Activated CD4-positive, alpha-beta T cell treated with anti-CD3 and anti-CD28 coated beads, Interleukin-2, Interleukin-4, amounts not matched to agents 100 ng/mL and 50 ng/mL, durations not matched to agents 16 hours and 8 hours (primary cell): ENCODE results near the gene GPC4.
"Not testable (repeated sequence)": the region's sequence is repeated elsewhere in the genome, so short reads cannot be mapped to it uniquely, and the experiment has no call there.

Source experiments
- DNase-seq: peaks from one replicate; pipeline ENCODE4 v3.0.0-alpha.2; 2020; ENCODE audit warnings: low spot score

GPC4 gene

GRCh38 chrX:133365871-133366611 is 49.2 kb downstream of the GPC4 start:
- no peak for DNase-seq

- no peak for DNase-seq
Measured at GRCh38 chrX:133364865-133365264, 50.4 kb downstream of the GPC4 start.

DNA sequence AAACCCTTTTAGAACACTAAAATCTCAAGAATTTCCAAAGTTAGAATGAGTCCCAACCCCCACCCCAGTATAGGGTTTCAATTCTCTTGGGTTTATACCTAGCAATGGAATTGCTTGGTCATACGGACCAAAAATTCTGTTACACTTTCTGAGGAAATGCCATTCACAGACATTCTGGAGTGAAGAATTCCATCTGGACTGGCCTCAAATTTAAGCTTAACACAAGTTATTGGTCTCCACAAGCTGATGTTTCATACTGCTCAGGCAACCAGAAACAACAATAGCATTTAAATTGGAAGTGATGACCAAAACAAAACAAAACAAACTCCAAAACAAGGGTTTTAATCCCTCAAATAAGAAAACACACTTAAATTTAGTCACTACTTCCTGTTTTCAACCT is 51.1 kb downstream of the GPC4 start:
- DNase-seq: no peak

DNA sequence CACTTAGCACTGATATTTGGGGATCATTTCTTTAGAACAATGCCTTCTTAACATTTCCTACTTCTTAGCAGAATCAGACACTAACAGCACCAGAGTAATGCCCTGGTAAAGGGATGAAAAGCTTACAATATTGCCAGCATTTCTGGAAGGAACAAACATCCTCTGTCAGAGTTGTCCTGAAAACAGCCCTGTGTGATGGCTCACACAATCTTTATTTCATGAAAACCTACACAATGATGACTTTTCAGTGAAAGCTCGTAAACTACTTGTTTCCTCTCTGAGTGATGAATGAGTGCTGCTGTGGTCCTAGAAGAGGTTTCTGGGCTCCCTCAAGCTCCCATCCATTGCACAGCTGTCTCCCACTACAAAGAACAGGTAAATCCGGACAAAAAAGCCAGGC is 52.8 kb downstream of the GPC4 start:
- no peak for DNase-seq

GRCh38 chrX:133359466-133359865 is 55.8 kb downstream of the GPC4 start:
- no peak for DNase-seq

DNA sequence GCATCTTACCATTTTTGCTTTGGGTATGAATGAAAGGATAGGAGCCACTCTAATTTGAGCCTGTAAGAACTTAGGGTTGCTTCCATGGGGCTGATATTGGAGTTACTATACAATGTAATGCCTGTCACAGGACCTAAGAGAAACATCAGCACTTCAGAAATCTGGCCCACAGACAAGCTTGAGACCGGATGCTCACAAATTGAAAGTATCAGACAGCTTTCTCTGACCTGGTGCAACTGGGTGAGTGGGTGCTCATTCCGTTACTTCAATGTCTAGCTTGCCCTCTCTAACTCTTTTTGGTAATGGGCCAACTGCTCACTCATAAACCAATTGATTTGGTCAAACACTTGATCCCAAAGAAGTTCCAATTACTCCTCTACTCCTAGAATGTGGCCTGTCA is 62.1 kb downstream of the GPC4 start:
- DNase-seq: no peak

- DNase-seq: no peak
Measured at GRCh38 chrX:133350751-133351150, 64.5 kb downstream of the GPC4 start.

GRCh38 chrX:133346026-133346425 is 69.3 kb downstream of the GPC4 start:
- DNase-seq: no peak

GRCh38 chrX:133339566-133339965 is 75.7 kb downstream of the GPC4 start:
- no peak for DNase-seq

DNA sequence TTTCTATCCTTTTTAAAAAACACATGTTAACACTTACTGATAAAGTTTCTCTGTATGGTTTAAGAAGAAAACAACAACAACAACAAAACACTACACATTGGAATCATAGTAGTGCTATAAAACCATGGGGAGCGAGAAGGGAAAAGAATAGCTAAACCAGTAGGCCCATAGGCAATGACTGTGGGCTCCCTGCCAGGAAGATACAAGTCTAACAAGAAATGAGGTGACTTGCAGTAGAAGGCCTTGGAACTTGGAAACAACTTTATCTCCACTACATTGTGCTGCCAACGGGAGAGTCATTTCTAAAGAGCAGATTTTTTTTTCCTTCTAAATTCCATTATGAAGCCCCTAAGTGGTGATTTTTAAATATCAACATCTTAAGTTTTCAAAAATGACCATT is 78.0 kb downstream of the GPC4 start:
- no peak for DNase-seq

DNA sequence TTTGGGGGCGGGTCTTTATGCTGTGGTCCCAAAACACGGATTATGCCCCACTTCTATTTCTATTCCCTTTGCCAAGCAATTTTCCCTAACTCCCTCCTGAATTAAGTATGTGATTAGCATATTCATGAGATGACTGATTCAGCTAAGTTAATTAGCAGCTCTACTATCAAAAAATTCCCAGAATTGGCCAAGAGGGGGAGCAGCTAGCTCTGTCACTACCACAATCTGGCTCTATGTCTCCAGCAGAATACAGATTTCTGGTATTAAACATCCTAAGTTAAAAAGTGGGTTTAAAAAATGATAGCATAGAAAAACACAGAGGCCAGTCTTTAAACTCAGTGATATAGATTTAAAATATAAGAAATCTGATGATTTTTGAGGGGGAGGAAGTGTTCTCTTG is 80.3 kb downstream of the GPC4 start:
- DNase-seq: peak; percentile 25

- DNase-seq: no peak
Measured at GRCh38 chrX:133333154-133333750, 82.0 kb downstream of the GPC4 start.

DNA sequence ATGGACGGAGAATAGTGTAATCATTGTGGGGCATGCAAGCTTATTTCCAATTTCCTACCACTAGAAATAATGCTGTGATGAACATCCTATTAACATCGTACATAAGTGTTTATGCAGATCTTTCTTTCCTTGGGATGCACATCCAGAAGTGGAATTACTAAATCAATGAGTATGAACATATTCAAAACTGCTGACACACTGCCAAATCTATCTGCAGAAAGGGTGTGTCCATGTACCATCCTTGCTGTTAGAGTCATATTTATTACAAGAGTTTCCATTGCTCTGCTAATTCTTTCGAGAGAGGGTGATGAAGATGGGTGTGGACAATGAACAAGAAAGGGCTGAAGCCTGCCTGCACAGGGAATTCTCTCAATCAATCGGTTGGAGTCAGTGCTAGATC is 82.6 kb downstream of the GPC4 start:
- no peak for DNase-seq

- DNase-seq: no peak
Measured at GRCh38 chrX:133330956-133331355, 84.3 kb downstream of the GPC4 start.

DNA sequence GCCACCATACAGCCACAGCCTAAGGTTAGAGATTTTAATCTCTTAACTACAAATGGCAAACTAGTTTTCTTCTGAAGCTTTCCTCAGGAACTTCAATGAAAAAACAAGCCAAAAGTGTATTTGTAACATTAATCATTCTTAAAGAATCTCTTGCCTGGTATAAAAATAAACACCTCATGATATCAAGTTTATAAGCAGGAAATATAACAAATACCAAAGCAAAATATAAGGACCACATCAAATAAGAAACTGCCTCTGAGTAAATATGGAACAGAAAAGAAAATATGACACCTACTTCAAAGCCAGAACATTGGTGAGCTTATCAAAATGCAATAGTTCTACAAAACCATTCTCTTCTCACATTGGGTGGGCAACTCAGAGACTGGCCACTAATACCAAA is 89.9 kb downstream of the GPC4 start:
- DNase-seq: no peak

GRCh38 chrX:133323431-133323830 is 91.9 kb downstream of the GPC4 start:
- peak; percentile 37 for DNase-seq

GRCh38 chrX:133322269-133322668 is 93.0 kb downstream of the GPC4 start:
- DNase-seq: not testable (repeated sequence)

DNA sequence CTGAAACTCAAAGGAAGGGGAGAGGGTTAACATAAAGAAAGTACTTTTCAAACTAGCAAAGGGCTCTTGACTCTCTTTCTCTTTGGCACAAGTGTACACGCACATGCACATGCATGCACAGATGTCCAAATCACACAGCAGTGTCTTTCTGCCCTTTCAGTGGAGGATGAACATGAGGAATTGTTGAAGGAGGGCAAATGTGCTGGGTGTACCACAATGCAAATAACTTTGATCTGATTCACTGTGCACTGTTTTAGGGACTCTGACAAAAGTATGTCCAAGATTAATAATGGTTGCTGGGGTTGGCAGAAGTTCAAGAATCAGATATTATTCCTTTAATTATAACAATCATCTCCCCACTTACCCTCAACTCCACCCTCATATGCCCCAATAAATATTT is 93.8 kb downstream of the GPC4 start:
- DNase-seq: no peak

DNA sequence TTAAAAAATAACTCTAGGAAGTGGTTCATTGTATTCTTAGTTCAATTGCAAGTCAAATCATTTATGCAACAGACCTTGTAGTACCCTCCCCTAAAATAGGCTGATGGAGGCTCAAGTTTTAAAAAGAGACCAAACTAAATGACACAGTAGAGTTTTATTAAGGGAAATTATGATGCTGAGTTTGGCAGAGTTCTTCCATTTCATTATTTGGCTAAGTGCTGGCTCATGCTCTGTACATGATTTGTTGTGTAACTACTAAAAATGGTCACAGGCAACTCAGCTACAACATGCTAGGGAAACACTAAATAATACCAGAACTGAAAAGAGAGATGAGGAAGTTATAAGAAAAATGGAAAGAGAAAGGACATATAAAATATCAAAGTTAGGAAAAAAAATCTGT is 101.0 kb downstream of the GPC4 start:
- no peak for DNase-seq

DNA sequence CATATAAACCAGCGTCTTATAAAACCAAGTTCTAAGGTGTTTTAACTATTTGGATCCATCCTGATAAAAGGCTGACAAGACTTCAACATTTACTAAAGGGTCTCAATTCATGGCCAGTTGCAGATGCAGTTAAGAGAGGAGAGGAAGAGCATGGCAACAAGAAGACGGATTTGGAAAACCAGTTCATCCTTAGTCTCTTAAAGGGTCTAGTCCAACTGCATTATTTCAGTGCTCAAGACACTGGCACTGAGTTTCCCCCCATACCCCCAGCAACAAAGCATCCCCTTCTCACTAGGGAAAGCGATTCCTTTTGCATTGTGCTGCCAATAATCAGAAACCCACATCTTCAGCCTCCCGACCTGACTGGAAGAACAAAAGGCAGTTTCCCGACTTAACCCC is 106.8 kb downstream of the GPC4 start:
- no peak for DNase-seq

GRCh38 chrX:133307637-133308498 is 107.4 kb downstream of the GPC4 start:
- no peak for DNase-seq

GRCh38 chrX:133307094-133307493 is 108.2 kb downstream of the GPC4 start:
- no peak for DNase-seq

DNA sequence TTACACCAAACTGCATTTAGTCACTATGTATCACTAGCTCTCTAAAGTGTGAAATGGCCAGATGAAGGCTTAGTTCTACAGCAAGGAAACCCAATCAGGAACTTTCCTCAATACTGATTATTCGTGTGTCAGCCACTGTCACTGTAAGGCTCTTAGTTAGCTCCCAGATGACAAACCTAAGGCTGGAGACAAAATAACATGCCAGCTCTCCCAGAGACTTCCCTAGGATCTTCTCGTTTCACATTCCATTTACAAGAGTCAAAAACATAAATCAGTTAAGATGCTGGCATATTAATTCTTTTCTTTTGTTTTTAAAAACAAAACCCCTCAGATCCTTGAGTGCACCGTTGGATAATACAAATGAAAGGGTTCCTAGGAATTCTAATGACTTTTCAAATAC is 109.0 kb downstream of the GPC4 start:
- no peak for DNase-seq
